Activated naive CD4-positive, alpha-beta T cell treated with anti-CD3 and anti-CD28 coated beads, Interleukin-2, amount 50 U/mL, for 72 hours (primary cell): ENCODE measurements around the gene SLFN13. TPM values are rescaled to one million over a fixed set of nuclear protein-coding genes. Genes with fewer than 3 reads are reported as not detected.

Experiments used
- ATAC-seq, 2 donors: fragments of 150-1000 bp; cut with Tn5 transposase; 2 replicates each; pipeline ENCODE4 v1.10.0; 2021; ENCODE audit warnings: mild to moderate bottlenecking in 2 of 2, moderate library complexity in 2 of 2
- DNase-seq, 2 donors: peaks; one replicate each; pipeline ENCODE4 v3.0.0; 2021 to 2022; ENCODE audit warnings: low spot score in 2 of 2
- H3K27ac Mint-ChIP-seq, 2 donors: one replicate each; pipeline ENCODE4 v1.8.0; 2022; ENCODE audit warnings: mild to moderate bottlenecking in 2 of 2, mixed read lengths in 2 of 2
- H3K36me3 Mint-ChIP-seq, 2 donors: one replicate each; pipeline ENCODE4 v1.8.0; 2022; ENCODE audit warnings: mixed read lengths in 2 of 2
- H3K9me3 Mint-ChIP-seq, 2 donors: one replicate each; pipeline ENCODE4 v1.8.0; 2022; ENCODE audit warnings: mixed read lengths in 2 of 2
- total RNA-seq, 2 donors: library from RNA; stranded (reverse); gene quantifications; one replicate each; pipeline ENCODE4 v1.2.3, GENCODE V29; 2022

Gene SLFN13
- total RNA-seq, 2 donors from 2014 or later: 37.9 to 41.2 TPM

DNA sequence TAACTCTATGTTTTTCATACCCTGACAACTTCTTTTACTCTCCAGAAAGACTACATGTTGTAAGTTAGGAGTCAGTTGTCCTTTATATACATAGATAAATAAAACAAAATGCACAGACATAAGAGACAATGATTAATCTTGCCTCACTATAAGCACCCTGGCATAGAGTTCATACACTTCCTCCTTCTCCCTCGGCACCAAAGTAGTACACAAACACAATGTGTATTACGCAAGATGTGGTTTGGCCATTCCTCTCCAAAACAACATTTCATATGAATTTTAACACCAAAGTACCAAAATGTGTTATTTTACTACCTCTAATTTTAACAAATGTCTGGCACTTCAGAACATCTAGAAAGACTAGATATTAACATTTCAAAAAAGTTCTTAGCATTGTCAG lies 57.9 kb downstream of the SLFN13 start:
- ATAC-seq: no peak
- DNase-seq: no peak
- Mint-ChIP-seq H3K36me3 (peaks cover 0 to 7% of the 10 kb centered on the region in 2 donors), H3K9me3 (no peaks in the 10 kb centered on the region), H3K27ac (no peak overlapping the region)

GRCh38 chr17:35390156-35390555 lies 58.4 kb downstream of the SLFN13 start:
- H3K36me3 Mint-ChIP-seq: peaks cover 0 to 7% of the 10 kb centered on the region in 2 donors
- no peaks in the 10 kb centered on the region for H3K9me3 Mint-ChIP-seq
- no peak for ATAC-seq
- H3K27ac Mint-ChIP-seq: no peak overlapping the region
- no peak for DNase-seq

- peaks cover 4 to 11% of the 10 kb centered on the region in 2 donors for H3K36me3 Mint-ChIP-seq
- DNase-seq (no peak), ATAC-seq (no peak)
- peaks cover 3 to 5% of the 10 kb centered on the region in 2 donors for H3K9me3 Mint-ChIP-seq
- H3K27ac Mint-ChIP-seq: no peak overlapping the region
Measured at GRCh38 chr17:35387496-35387895, 61.1 kb downstream of the SLFN13 start.

Other genes starting within 250 kb of the SLFN13 start
- gene SLFN5, start 205.7 kb downstream of the SLFN13 start, total RNA-seq: 10 to 100 TPM; 24.3 to 68.2 TPM
- 10 to 100 TPM; 64.6 to 96.7 TPM for gene SLFN11, start 75.1 kb downstream of the SLFN13 start, total RNA-seq
- 10 to 100 TPM; 11.1 to 12.0 TPM for gene SLFN12, start 16.3 kb downstream of the SLFN13 start, total RNA-seq
- 10 to 100 TPM; 33.7 to 43.2 TPM for gene SLFN12L, start 88.9 kb upstream of the SLFN13 start, total RNA-seq
- under 1 TPM in 1 of 2 donors, not detected in 1; 0.08 TPM for gene SLFN14, start 112.1 kb upstream of the SLFN13 start, total RNA-seq
- gene PEX12, start 129.8 kb upstream of the SLFN13 start, total RNA-seq: 1 to 10 TPM; 5.1 to 5.6 TPM
- gene AP2B1, start 138.6 kb upstream of the SLFN13 start, total RNA-seq: 100 to 1,000 TPM; 185 to 202 TPM